ENCODE measurements around the gene RNF222. TPM values are rescaled to one million over a fixed set of nuclear protein-coding genes. Genes with fewer than 3 reads are reported as not detected.

Gene RNF222
- total RNA-seq, 4 donors from 2014 or later: not detected

GRCh38 chr17:8387914-8388651 is 9.5 kb downstream of the RNF222 start:
- no peak for DNase-seq
- no peaks in the 10 kb centered on the region for H3K4me1 ChIP-seq
- no peaks in the 10 kb centered on the region for H3K27me3 ChIP-seq
- H3K4me3 ChIP-seq: no peak overlapping the region
- H3K36me3 ChIP-seq: no peaks in the 10 kb centered on the region
- no peak for TF ChIP-seq POLR2A (IDR thresholded peaks at IDR 0.05)
- TF ChIP-seq, protein P1, sequence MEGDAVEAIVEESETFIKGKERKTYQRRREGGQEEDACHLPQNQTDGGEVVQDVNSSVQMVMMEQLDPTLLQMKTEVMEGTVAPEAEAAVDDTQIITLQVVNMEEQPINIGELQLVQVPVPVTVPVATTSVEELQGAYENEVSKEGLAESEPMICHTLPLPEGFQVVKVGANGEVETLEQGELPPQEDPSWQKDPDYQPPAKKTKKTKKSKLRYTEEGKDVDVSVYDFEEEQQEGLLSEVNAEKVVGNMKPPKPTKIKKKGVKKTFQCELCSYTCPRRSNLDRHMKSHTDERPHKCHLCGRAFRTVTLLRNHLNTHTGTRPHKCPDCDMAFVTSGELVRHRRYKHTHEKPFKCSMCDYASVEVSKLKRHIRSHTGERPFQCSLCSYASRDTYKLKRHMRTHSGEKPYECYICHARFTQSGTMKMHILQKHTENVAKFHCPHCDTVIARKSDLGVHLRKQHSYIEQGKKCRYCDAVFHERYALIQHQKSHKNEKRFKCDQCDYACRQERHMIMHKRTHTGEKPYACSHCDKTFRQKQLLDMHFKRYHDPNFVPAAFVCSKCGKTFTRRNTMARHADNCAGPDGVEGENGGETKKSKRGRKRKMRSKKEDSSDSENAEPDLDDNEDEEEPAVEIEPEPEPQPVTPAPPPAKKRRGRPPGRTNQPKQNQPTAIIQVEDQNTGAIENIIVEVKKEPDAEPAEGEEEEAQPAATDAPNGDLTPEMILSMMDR (IDR thresholded peaks at IDR 0.05): no peak
- intact Hi-C loops (cut with DNase I; ENCODE audit: low total_unique reads): no loop called here
- H3K27ac ChIP-seq: no peak overlapping the region
- H3K9me3 ChIP-seq: no peaks in the 10 kb centered on the region

- Histone ChIP-seq H3K9me3 (no peaks in the 10 kb centered on the region), H3K36me3 (no peaks in the 10 kb centered on the region), H3K4me1 (peaks cover 0 to 6% of the 10 kb centered on the region in 2 donors), H3K4me3 (no peak overlapping the region), H3K27ac (no peak overlapping the region), H3K27me3 (no peaks in the 10 kb centered on the region)
- TF ChIP-seq, protein P1 (IDR thresholded peaks at IDR 0.05): no peak
- TF ChIP-seq POLR2A (IDR thresholded peaks at IDR 0.05): no peak
- DNase-seq: no peak
- intact Hi-C loops (cut with DNase I; ENCODE audit: low total_unique reads): no loop called here
Measured at GRCh38 chr17:8386841-8387240, 10.8 kb downstream of the RNF222 start.

DNA sequence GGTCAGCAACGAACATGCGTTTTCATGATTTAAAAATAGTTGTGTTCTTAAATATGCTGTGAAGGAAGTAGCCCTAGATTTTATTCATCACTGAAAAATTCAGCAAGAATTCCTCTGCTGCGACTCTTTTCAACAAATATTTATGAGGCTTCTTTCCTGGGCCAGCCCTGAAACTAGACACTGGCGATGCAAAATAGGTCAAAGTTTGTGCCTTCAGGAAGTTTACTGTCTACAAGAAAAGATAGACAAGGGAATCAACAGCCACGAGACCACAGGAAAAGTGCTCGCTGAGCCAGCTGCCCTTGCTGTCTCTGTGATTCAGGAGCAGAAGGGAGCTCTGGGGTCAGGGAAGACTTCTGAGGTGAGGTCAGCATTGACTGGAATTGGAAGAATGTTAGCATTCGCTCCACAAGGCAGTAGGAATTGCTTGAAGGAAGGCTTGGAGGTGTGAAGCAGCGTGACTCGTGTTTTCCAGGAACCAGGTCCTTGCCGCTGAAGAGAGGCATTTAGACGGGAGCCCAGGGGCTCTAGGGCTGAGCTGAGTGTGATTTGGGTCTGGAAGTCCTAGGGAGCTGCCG is 12.7 kb downstream of the RNF222 start:
- H3K27ac ChIP-seq: no peak overlapping the region
- intact Hi-C loops (cut with DNase I; ENCODE audit: low total_unique reads): no loop called here
- H3K36me3 ChIP-seq: no peaks in the 10 kb centered on the region
- H3K4me3 ChIP-seq: no peak overlapping the region
- DNase-seq: no peak
- H3K9me3 ChIP-seq: no peaks in the 10 kb centered on the region
- H3K27me3 ChIP-seq: no peaks in the 10 kb centered on the region
- H3K4me1 ChIP-seq: peaks cover 6 to 24% of the 10 kb centered on the region in 2 donors
- no peak for TF ChIP-seq POLR2A (IDR thresholded peaks at IDR 0.05)
- TF ChIP-seq, protein P1 (IDR thresholded peaks at IDR 0.05): no peak

- Histone ChIP-seq H3K9me3 (no peaks in the 10 kb centered on the region), H3K4me3 (peak within 1 kb of the TSS; percentile 65 to 66), H3K4me1 (peaks cover 6 to 24% of the 10 kb centered on the region in 2 donors), H3K27me3 (no peaks in the 10 kb centered on the region), H3K27ac (peak within 1 kb of the TSS; percentile 89 to 91), H3K36me3 (no peaks in the 10 kb centered on the region)
- peak; percentile 21 to 74 for TF ChIP-seq POLR2A (IDR thresholded peaks at IDR 0.05)
- TF ChIP-seq, protein P1 (IDR thresholded peaks at IDR 0.05): peak; percentile 91 to 97 (median 94)
- peak; percentile 96 to 99 for DNase-seq
- intact Hi-C loops (cut with DNase I; ENCODE audit: low total_unique reads): no loop called here
Measured at GRCh38 chr17:8383143-8383822, 14.3 kb downstream of the RNF222 start, which contains the start of gene RPL26. Gene RPL26 (minus strand): TSS chr17:8383193. CDS start chr17:8382310, 883 bp downstream.

DNA sequence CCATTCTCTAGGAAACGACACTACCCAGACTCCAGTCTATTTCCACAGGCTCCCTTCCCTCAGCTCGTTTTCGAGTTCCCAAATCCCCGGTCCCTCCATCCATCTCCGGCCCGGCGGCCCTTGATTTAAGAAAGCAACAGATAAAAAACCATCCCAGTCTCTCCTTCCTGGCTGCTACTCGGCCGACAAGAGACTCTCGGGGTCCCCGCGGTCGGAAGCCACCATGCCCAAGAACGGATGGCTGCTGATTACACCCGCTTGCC is 14.8 kb downstream of the RNF222 start:
- H3K4me3 ChIP-seq: peak overlapping the region; percentile 65 to 66
- H3K27me3 ChIP-seq: no peaks in the 10 kb centered on the region
- no peak for DNase-seq
- intact Hi-C loops (cut with DNase I; ENCODE audit: low total_unique reads): no loop called here
- H3K4me1 ChIP-seq: peaks cover 6 to 24% of the 10 kb centered on the region in 2 donors
- no peaks in the 10 kb centered on the region for H3K9me3 ChIP-seq
- H3K27ac ChIP-seq: peak overlapping the region; percentile 56 to 89
- TF ChIP-seq POLR2A (IDR thresholded peaks at IDR 0.05): no peak
- TF ChIP-seq, protein P1 (IDR thresholded peaks at IDR 0.05): no peak
- no peaks in the 10 kb centered on the region for H3K36me3 ChIP-seq

Data from uterus (tissue), 4 donors.